GM21528 (cell line): Measurements from ENCODE around the gene GPC6.

ENCODE experiments used
- ATAC-seq: cut with Tn5 transposase; IDR thresholded peaks from one replicate; pipeline ENCODE4 v1.9.1; 2021; ENCODE audit warnings: mild to moderate bottlenecking, moderate library complexity; ENCODE audit not compliant: unreplicated experiment, low FRiP score

The GPC6 gene

DNA sequence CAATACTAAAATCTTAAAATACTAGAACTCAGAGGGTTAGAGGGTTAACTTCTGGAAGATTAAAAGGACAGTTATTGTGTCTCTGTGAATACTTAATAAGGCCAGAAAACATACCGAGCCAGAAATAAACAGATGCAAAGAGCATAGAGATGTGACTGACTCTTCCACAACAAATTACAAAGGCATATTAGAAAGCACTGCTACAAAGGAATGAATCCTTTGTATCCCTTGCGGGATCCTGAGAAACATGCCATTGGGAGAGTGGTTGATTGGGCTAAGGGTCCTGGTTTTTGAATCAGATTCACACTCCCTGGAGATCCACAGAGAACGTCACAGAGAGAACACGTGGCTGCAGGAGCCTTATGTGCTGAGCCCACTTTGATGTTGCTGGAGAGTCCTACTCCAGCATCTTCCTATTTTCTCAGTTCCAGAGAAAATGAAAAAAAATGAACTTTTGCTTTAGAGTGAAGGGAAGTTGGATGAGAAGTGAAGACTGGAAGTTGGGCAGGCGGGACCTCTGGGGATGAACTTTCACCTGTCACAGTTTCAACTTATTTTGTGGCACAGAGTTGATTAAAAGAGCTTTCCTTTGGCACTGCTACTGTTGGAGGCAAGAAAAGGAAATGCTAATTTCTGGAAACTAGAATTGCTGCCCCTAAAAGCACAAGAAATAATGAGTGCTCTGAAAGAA lies 943.0 kb downstream of the GPC6 start:
- no peak for ATAC-seq

GRCh38 chr13:94170145-94170571 lies 943.6 kb downstream of the GPC6 start:
- ATAC-seq, result no peak

GRCh38 chr13:94172416-94172815 lies 945.8 kb downstream of the GPC6 start:
- ATAC-seq, result no peak

- no peak for ATAC-seq
These were observed 946.8 kb downstream of the GPC6 start for GRCh38 chr13:94173312-94173854.

- ATAC-seq, result no peak
These were observed 947.4 kb downstream of the GPC6 start for GRCh38 chr13:94174009-94174408.

DNA sequence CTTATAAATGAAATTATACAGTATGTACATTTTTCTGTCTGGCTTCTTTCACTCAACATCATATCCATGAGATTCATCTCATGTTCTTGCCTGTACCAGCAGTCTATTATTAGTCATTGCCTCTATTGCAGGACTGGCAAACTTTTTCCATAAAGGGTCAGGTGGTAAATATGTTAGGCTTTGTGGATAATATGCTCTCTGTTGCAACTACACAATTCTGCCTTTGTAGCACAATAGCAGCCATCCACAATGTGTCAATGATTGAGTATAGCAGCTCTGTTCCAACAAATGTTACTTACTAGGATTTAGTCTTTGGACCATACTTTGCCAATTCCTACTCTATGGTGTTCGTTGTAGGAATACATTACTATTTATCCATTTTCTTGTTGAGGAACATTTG lies 948.5 kb downstream of the GPC6 start:
- no peak for ATAC-seq

GRCh38 chr13:94176561-94176960 lies 950.0 kb downstream of the GPC6 start:
- no peak for ATAC-seq

DNA sequence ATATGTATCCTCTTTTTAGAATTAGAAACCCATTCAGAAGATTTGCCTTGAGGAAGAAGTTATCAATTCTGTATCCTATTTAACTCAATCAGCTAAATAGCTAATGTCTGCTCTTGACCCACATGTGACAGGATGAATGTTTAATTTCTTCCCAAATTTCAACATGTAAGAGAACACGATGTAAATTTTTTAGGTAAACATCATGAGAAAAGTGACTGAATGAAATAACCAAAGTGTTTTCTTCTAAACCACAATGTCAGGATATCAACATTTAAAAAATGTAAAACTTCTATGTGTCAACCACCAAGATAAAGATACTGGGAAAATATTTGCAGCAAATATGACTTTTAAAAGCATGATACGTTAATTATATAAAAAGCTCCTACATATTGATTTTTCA lies 950.4 kb downstream of the GPC6 start:
- no peak for ATAC-seq

DNA sequence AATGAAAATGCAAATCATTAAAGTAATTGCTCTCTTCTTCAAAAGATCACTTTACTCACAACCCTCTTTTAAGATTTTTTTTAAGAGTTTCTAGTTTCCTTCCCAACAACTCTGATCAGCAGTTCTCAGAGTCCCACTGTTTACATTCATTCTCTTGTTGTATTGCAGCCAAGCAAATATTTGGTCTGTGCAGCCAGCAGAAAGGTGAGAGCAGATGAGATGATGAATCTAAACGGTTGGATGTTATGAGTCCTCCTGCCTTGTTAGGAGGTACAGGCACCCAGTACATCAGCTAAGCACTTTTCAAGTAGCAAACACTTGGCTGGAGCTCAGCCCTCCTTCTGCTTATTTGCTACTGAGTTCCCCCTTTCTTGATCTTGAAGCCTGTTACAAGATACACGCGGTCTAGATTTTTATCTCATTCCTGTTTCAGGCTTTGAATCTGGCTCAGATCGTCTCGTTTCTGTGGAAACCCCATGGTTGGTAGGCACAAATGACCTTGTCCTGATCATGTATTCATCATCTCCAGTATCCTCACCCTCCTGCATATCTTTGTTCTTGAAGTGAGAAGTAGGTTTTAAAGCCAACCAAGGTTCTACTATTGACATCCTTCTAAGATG lies 952.1 kb downstream of the GPC6 start:
- ATAC-seq, result no peak

DNA sequence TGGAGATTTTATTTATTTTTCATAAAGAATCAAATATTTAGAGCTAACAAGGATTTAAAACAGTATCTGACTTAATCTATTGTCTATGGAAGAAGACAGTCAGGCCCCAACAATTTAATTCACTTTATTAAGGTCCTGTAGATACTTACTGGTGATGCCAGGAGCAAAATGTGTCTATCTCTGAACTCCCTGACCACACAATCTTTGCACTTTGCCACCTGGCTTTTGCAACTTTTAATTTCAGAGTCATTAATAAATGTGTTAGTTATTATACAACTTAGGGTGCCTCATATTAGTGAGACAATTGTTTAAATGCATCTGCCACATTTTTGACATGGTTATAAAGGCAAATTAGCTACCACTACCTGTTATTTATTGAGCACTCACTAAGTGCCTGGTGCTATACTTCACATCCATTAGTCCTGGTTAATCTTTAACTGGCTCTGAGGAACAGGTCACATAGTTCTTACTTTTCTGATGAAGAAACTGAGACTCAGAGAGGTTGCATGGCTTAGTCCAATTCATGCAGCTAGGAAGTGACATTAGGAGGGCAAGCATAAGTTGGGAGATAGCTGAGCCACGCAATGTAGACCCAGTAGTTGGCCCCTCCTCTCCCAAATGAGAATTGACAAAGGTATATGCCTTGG lies 955.0 kb downstream of the GPC6 start:
- no peak for ATAC-seq

- no peak for ATAC-seq
These were observed 955.7 kb downstream of the GPC6 start for GRCh38 chr13:94182185-94182761.

GRCh38 chr13:94186470-94186869 lies 959.9 kb downstream of the GPC6 start:
- no peak for ATAC-seq

GRCh38 chr13:94188201-94188854 lies 961.7 kb downstream of the GPC6 start:
- no peak for ATAC-seq

GRCh38 chr13:94192431-94192975 lies 965.9 kb downstream of the GPC6 start:
- no peak for ATAC-seq

DNA sequence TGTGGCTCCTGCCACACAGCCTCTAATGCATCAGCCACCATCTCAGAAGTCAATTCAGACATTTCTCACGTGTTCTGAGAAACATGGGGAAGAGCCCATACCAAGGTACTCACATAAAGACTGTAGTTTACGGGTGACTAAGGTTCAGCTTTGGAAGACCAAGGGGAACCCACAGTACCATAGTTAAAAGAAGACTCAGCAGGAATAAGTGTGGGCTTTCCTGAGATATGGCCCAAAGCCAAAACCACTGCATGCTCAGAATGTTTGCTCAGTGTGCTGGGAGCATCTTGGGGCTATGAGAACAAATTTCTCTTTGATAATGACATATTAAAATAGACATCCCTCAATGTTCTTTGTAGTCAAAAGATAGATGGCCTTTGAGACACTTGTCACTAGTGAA lies 969.1 kb downstream of the GPC6 start:
- ATAC-seq, result no peak

DNA sequence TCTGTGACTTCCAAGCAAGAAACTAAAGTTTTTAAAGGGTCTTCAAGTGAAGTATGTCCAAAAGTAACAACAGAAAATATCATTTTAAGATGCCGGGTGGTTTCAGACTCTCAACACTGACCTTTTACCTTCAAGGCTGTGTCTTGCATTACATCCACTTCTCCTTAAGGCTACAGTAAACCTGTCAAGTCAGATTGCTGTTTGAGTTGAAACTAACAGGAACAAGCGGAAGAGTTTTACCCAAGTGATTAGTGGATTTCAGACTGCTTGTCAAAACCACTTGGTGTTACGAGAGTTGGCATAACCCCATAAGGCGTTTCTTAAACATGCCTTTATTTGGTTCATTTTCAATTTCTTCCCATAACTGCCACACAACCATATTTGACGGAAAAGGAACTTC lies 969.8 kb downstream of the GPC6 start:
- no peak for ATAC-seq

GRCh38 chr13:94198681-94199080 lies 972.1 kb downstream of the GPC6 start:
- ATAC-seq, result no peak

GRCh38 chr13:94199135-94199534 lies 972.5 kb downstream of the GPC6 start:
- no peak for ATAC-seq

DNA sequence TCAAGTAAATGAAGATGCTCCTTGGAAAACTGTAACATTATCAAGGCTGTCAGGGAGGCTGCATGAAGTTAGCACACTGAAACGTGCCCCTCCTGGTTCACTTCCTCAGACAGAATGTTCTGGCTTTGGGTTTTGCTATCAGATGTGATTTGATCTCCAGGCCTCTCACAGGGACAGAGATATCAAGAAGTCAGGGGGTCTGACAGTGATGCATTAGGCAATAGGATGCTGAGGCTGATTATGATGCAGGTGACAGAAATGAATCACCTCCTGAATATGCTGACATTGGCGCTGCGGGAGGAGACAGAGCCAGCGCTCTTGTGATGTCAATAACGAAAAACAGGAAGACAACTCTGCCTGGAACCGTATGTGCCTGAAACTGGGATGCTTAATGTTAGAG lies 974.4 kb downstream of the GPC6 start:
- no peak for ATAC-seq

DNA sequence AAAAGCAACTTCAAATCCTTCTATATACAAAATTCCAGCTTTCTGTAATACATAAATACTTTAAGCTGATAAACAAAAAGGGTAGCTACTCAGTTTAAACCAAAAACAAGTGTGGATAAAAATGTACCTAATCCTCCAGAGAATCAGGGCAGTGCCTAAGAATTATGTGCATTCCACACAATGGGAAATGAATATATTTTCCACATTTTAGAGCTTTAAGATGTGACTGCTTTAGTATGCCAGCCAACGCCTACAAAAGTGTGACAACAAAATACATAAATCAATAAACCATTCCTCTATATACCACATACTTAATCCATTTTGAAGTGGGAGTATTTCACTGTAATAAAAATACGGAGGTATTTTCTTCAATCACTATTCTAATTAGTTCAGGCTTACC lies 977.6 kb downstream of the GPC6 start:
- no peak for ATAC-seq

- no peak for ATAC-seq
These were observed 978.3 kb downstream of the GPC6 start for GRCh38 chr13:94204946-94205345.
